AG20443 (cell line): ENCODE data around the gene THBS3.
"Not testable (repeated sequence)": the region's sequence is repeated elsewhere in the genome, so short reads cannot be mapped to it uniquely, and the experiment has no call there.

Experiments used
- DNase-seq: peaks from one replicate; pipeline ENCODE4 v3.0.0; 2012; ENCODE audit warnings: low spot score, mixed read lengths

The THBS3 gene

GRCh38 chr1:155173478-155174323 is 34.0 kb downstream of the THBS3 start, which contains the start of gene TRIM46:
TRIM46 (plus strand) TSS chr1:155173849; CDS start chr1:155173967, 118 bp downstream.
- peak; percentile 80 for DNase-seq

GRCh38 chr1:155172732-155173477 is 34.8 kb downstream of the THBS3 start, which contains the start of gene KRTCAP2:
KRTCAP2 (minus strand) TSS chr1:155173304; CDS start chr1:155173224, 80 bp downstream.
- peak; percentile 99 for DNase-seq

DNA sequence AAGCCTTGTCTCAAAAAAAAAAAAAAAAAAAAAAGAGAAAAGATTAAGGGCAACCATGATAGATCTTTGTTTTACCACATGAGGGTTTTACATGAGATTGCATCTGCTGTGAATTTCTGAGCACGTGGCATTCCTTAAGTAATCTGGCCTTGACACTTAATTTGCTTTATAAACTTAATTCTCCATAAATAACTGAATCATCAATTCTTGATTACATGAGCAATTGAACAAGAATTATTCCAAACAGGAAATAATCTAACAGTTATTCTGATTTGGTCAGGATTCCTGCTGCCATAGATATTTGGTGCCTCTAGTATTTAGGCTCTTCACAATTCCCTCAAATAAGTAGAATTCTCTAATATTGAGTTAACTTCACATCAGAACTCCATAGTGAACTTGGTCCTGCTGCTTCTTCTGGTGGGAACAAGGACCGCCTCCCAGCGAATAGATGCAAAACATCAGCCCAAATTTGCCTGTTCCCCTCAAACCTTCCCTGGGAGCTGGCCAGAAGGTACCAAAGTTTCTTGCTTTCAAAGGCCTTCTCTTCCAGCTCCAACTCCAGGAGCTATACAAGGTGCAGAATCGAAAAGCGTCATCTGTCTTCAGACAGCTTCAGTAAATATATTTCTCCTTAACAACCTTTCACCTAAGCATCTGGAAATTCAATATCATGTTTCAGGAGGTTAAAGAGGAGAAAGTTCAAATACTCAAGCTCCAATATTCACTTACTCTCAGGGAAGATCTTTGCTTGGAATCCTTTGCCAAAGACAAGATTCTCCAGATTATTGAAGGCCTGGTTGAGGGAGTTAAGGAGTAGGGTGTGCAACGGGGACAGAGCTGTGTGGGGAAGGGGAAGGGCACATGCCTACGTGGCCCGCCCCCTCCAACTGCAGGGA is 35.6 kb downstream of the THBS3 start:
- no peak for DNase-seq

DNA sequence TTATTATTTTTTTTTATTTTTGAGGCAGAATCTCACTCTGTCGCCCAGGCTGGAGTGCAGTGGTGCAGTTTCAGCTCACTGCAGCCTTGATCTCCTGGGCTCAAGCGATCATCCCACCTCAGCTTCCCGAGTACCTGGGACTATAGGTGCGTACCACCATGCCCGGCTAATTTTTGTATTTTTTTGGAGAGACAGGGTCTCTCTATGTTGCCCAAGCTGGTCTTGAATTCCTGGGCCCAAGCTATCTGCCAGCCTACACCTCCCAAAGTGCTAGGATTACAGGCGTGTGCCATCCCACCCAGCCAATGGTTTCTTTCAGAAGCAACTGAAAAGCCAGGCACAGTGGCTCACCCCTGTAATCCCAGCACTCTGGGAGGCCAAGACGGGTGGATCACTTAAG is 36.9 kb downstream of the THBS3 start:
- no peak for DNase-seq

DNA sequence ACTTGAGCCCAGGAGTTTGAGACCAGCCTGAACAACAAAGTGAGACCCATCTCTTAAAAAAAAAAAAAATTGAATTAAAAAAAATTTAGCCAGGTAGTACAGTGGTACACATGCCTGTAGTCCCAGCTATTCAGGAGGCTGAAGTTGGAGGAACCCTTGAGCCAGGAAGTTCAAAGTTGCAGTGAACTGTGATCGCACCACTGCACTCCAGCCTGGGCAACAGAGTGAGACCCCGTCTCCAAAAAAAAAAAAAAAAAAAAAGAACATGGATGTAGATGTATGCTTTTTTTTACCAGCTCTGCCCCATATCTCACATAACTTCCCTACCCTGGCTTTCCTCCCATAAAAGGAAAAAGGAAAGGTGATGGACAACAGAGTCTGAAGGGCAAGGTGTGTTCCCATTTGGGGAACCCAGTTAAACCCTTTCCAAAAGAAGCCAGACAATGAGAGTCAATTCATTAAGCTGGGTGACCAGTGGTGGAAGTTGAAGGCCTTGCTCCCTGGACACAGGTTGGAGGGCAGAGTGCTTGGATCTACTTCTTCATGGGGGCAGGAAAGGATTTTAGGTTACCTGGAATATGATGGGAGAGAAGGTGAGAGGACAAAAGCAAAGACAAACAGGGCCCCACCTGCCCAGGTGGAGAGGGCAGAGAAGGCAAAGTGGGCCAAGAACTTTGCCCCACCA is 37.5 kb downstream of the THBS3 start:
- DNase-seq: no peak

GRCh38 chr1:155169541-155169940 is 38.2 kb downstream of the THBS3 start:
- DNase-seq: no peak

GRCh38 chr1:155168456-155169210 is 39.1 kb downstream of the THBS3 start:
- no peak for DNase-seq

- not testable (repeated sequence) for DNase-seq
Measured at GRCh38 chr1:155168105-155168445, 39.6 kb downstream of the THBS3 start.

DNA sequence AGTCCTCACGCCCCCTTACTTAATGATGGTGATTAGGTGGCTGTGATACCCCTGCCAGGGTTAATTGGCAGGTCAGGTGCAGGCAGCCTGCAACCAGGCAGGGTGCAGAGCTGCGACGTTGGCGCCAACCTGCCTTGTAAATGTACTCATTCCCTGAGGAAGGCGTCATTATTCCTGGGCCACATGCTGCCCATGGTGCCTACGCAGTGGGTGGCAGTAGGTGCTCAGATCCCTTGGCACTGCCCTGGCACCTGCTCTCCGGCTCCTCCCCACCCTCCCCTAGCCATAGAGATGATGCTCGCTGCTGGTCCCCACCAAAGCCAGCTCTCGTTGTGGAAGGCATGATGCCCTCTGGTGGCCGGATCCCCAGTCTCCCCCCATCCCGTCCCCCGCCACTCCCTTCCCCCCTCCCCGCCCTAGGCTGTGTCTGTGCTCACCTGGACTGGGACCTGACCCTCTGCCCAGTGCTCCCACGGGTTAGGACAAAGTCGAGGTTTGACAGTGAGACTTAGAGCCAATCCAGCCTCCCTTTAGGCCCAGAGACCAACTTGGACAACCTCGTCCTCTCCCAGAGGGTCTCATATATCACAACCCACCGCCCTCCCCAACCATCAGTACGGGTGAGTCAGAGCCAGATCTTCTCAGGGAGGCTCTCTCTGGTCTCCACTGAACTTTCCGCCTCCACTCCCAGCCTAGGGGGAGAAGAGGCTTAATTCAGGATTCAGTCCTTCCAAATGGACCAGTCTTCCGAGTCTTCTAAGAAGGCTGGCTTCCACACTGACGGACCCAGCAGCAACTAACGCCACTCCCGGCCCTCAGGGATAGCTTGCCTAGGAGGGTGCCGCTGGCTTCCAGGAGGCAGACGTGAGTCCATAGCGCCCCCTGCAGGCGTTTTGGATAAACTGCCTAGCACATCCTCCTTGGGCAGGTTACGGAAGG is 40.3 kb downstream of the THBS3 start:
- peak; percentile 80 for DNase-seq

DNA sequence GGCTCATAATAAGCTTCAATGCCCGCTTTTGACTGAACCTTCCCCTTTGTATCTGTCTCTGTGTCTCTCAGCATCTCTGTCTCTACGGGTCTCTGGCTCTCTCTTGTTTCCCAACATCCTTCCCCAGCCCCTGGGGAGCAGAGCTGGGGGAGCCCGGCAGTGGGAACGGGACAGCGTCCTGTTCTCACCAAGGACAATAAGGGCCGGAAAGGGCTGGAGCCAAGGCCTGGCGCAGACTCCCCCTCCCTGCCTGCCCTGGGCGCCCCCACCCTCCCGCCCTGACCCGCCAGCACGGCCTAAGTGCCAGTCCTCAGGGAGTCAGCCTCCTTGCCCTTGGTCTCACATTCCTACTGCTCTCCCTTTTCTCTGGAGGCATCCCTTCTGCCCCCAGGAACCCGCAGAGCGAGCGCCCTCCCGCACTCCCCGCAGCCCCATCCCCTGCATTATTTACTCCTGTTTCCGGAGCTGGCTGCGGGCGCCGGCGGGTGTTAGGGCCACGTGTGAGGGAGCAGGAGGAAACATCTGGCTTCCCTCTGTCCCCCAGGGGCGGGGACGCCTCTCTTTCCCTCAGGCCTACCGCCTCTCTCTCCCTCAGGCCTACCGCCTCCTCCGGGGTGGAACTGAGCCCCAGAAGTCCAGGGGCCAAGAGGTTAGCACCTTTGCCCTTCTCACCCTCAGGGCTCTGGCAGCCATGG is 41.1 kb downstream of the THBS3 start:
- no peak for DNase-seq

DNA sequence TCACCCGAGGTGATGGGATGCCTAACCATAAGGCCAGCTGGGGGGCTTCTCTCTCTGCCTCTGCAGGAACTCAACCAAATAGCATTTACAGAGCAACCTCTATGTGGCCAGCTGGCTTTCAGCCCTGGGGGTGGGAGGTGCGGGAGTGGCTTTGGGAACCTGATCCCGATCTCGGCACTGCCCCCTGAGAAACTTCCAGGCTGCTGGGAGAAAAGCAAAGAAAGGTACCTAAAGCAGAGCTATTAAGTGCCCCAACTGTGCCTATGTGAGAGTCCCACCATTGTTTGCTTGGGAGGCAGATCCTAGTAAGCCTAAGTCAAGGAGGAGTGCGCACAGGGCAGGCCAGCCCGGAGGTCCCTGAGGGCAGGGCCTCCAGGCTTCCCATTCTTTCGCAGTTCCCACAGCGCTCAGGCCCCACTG is 41.6 kb downstream of the THBS3 start:
- DNase-seq: no peak

DNA sequence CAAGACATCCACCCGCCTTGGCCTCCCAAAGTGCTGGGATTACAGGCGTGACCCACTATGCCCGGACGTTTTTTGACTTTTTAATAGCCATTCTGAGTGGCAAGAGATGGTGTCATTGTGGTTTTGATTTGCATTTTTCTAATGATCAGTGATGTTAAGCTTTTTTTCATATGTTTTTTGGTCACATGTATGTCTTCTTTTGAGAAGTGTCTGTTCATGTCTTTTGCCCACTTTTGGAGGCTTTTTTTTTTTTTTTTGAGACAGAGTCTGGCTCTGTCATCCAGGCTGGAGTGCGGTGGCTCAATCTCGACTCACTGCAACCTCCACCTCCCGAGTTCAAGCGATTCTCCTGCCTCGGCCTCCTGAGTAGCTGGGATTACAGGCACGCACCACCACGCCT is 43.1 kb downstream of the THBS3 start:
- not testable (repeated sequence) for DNase-seq

DNA sequence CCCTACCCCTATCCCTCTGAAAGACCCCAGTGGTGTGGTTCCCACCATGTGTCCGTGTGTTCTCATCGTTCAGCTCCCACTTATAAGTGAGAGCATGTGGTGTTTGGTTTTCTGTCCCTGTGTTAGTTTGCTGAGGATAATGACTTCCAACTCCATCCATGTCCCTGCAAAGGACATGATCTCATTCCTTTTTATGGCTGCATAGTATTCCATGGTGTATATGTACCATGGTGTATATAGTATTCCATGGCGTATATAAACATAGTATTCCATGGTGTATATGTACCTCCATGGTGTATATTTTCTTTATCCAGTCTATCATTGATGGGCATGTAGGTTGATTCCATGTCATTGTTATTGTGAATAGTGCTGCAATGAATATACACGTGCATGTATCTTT is 43.9 kb downstream of the THBS3 start:
- not testable (repeated sequence) for DNase-seq

DNA sequence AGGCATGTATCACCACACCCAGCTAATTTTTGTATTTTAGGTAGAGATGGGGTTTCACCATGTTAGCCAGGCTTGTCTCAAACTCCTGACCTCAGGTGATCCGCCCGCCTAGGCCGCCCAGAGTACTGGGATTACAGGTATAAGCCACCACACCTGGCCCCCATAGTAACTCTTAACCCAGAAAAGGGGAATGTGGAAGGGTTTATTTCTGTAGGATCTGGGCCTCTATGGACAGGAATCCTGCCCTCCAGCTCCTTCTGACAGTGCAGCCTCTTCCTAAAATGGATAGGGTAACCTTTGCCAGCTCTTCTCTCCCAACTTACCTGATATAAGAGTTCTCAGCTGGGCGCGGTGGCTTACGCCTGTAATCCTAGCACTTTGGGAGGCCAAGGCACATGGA is 45.1 kb downstream of the THBS3 start:
- DNase-seq: not testable (repeated sequence)

- DNase-seq: no peak
Measured at GRCh38 chr1:155160128-155160527, 47.6 kb downstream of the THBS3 start.

DNA sequence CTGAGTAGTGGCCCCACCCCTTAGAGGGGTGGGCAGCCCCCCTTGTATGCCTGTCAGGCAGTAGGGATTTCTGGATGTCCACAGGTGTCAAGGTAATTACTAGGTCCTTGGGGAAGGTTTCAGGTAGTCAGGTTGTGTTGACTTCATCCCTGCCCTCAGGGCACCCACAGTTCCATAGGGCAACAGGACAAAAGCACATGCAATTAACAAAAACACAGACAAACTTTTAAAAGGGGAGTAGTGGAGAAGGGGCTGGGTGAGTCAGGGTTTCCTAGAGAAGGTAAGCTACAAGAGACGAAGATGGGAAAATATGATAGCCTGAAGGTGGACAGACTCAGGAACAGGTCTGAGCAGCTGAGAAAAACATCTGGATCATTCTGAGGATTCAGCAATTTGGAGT is 48.7 kb downstream of the THBS3 start:
- DNase-seq: no peak

DNA sequence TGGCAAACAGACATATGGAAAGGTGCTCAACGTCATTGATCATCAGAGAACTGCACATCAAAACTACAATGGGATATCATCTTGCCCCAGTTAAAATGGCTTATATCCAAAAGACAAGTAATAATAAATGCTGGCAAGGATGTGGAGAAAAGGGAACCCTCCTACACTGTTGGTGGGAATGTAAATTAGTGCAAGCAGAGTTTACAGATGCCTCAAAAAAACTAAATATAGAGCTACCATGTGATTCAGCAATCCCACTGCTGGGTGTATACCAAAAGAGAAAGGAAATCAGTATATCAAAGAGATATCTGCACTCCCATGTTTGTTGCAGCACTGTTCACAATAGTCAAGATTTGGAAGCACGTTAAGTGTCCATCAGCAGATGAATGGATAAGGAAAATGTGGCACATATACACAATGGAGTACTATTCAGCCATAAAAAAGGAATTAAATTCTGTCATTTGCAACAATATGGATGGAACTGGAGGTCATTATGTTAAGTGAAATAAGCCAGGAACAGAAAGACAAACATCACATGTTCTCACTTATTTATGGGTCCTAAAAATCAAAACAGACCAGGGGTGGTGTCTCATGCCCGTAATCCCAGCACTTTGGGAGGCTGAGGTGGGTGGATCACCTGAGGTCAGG is 51.6 kb downstream of the THBS3 start:
- not testable (repeated sequence) for DNase-seq
